BLaER1 treated with 17β-estradiol and CSF1 and Interleukin-3, amounts not matched to agents 10 nM and 100 nM (cell line): ENCODE data around the gene IL31.
"Not testable (repeated sequence)": the region's sequence is repeated elsewhere in the genome, so short reads cannot be mapped to it uniquely, and the experiment has no call there.

ENCODE experiments used
- H3K27ac ChIP-seq, 11 experiments: shearing (Covaris generic); formaldehyde crosslinking; 2 replicates each; pipeline ENCODE4 v1.8.1; 2022
- H3K27me3 ChIP-seq, 11 experiments: shearing (Covaris generic); formaldehyde crosslinking; 2 replicates each; pipeline ENCODE4 v1.8.1; 2022
- H3K36me3 ChIP-seq, 11 experiments: shearing (Covaris generic); formaldehyde crosslinking; 2 replicates each; pipeline ENCODE4 v1.8.1; 2022
- H3K4me1 ChIP-seq, 10 experiments: shearing (Covaris generic); formaldehyde crosslinking; 2 replicates each; pipeline ENCODE4 v1.8.1; 2022
- H3K4me2 ChIP-seq, 11 experiments: shearing (Covaris generic); formaldehyde crosslinking; 2 replicates each; pipeline ENCODE4 v1.8.1; 2022
- H3K4me3 ChIP-seq, 10 experiments: shearing (Covaris generic); formaldehyde crosslinking; 2 replicates each; pipeline ENCODE4 v1.8.1; 2022
- H3K9ac ChIP-seq, 11 experiments: shearing (Covaris generic); formaldehyde crosslinking; 2 replicates each; pipeline ENCODE4 v1.8.1; 2022
- H3K9me3 ChIP-seq, 11 experiments: shearing (Covaris generic); formaldehyde crosslinking; replicated peaks in 1 of 11; 2 replicates each; pipeline ENCODE4 v1.8.1; 2022
- H4K20me1 ChIP-seq, 11 experiments: shearing (Covaris generic); formaldehyde crosslinking; 2 replicates each; pipeline ENCODE4 v1.8.1; 2022
- Cebpa-rat ChIP-seq, 11 experiments: shearing (Covaris generic); IDR thresholded peaks; 2 replicates each; pipeline ENCODE4 v1.8.1; 2022

The IL31 gene

DNA sequence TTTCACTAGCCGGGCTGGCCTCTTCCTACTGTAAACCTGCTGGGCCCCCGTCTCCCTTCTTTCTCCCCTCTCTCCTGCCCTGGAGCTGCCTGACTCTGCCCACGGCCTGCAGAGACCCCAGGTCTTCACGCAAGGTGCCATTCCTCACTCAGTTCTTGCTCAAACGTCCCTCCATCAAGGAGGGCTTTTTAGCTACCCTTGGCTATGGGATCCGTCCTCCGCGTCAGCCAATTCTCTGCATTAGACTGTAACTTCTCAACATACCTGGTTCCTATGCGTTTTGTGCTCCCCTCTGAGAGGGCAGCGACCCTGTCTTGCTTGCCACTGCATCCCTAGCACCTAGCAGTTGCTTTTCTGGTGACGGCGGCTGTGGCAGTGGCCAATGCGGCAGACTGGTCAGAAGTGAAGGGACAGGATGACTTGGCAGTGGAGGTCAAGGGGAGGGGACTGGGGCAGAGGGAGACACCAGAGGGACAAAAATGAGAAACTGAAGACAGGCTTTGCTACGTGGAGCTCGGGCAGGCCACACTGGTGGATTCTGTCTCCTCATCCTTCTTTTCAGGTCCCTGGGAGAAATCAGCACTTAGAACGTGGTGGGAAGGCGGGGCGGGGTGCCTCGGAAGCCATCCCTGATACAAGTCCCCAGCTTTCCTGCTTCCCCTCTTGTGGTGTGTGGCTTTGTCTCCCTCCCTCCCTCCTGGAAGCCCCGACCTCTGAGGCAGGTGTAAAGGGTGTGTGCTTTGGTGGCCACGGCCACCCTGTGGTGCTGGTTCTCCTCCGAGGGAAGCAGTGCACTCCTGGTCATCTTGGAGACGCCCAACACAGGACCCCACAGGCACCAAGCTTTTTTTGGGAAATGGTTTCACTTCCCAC is 31.3 kb upstream of the IL31 start:
- peak overlapping the region in 2 of 10 experiments; percentile 68 to 75; a peak in 1 of 20 replicates for H3K4me3 ChIP-seq
- H3K27ac ChIP-seq, result no peak overlapping the region
- peaks cover 36 to 80% (median 51%) of the 10 kb centered on the region in 11 experiments; a peak in 21 of 22 replicates for H4K20me1 ChIP-seq
- peaks cover 35 to 44% (median 39%) of the 10 kb centered on the region in 11 experiments for H3K36me3 ChIP-seq
- no peak for TF ChIP-seq Cebpa-rat (IDR thresholded peaks at IDR 0.05)
- H3K4me1 ChIP-seq, result peaks cover 37 to 50% (median 42%) of the 10 kb centered on the region in 10 experiments
- no peak overlapping the region for H3K9ac ChIP-seq
- peaks cover 63 to 83% (median 71%) of the 10 kb centered on the region in 11 experiments for H3K27me3 ChIP-seq
- H3K4me2 ChIP-seq, result peak overlapping the region in 7 of 11 experiments; percentile 38 to 100 (median 71); a peak in 11 of 22 replicates
- H3K9me3 ChIP-seq, result no peaks in the 10 kb centered on the region

DNA sequence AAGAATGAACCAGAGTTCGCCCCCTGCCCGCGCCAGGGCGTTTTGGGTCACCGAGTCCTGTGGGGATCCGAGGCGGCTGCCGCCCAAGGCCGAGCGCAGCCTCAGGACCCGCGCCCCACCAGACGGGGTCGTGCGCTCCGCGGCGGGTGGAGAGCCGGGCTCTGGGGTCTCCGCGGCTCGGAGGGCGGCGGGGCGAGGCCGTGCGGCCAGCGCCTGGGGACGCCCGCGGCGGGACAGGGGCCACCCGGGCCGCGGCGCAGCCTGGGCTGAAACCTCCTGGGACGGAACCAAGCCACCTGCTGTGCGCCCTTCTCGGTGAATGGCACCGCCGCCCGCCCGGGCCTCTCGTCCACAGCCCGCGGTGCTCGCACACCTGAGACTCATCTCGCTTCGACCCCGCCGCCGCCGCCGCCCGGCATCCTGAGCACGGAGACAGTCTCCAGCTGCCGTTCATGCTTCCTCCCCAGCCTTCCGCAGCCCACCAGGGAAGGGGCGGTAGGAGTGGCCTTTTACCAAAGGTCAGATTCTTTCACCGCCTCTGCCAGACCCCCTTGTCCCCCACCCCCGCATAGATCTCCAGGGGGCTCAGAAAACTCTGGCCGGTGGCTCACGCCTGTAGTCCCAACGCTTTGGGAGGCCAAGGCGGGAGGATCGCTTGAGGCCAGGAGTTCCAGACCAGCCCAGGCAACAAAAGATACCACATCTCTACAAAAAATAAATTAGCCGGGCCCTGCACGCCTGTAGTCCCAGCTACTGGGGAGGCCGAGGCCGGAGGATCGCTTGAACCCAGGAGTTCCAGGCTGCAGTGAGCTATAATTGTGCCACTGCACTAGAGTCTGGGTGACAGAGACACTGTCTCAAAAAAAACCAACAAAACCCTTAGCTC is 30.4 kb upstream of the IL31 start:
- H3K4me3 ChIP-seq, result peak overlapping the region; percentile 58 to 75 (median 63)
- H3K36me3 ChIP-seq, result peaks cover 27 to 36% (median 31%) of the 10 kb centered on the region in 11 experiments
- H3K9ac ChIP-seq, result peak overlapping the region; percentile 39 to 73 (median 57); a peak in 21 of 22 replicates
- peak overlapping the region; percentile 93 to 100 (median 99) for H3K4me2 ChIP-seq
- peaks cover 63 to 91% (median 71%) of the 10 kb centered on the region in 11 experiments for H3K27me3 ChIP-seq
- no peaks in the 10 kb centered on the region for H3K9me3 ChIP-seq
- H3K27ac ChIP-seq, result no peak overlapping the region
- peaks cover 41 to 59% (median 49%) of the 10 kb centered on the region in 10 experiments for H3K4me1 ChIP-seq
- peaks cover 36 to 78% (median 54%) of the 10 kb centered on the region in 11 experiments; a peak in 21 of 22 replicates for H4K20me1 ChIP-seq
- TF ChIP-seq Cebpa-rat (IDR thresholded peaks at IDR 0.05), result no peak

DNA sequence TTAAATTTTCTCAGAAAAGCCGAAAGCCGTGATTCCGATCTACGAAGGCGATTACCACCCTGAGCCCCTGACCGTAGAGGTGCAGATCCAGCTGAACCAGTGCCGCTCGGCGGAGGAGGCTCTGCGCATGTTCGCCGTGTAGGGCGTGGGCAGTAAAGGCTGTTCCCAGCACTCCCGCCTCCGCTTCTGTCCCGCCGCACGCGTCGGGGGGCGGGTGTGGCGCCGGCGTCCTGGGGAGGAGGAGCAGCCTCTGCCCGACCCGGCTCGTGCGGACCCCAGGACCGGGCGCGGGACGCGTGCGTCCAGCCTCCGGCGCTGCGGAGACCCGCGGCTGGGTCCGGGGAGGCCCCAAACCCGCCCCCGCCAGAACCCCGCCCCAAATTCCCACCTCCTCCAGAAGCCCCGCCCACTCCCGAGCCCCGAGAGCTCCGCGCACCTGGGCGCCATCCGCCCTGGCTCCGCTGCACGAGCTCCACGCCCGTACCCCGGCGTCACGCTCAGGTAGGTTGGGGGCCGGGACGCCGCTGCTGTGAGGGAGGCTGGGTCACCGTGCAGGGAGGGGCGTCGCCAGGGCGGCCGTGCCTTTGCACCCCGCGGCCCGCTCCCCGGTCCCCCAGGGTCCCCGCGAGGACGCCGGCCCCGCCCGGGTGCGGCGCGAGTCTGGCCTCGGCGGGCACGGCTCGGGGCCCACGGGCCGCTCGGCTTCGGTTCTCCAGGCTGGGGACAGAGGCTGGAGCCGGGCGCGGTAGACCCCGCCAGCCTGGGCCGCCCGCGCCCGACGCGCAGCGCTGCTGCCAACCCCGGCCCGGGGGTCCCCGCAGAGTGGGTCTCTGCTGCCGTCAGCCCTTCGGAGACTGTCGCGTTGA is 29.5 kb upstream of the IL31 start, which contains the start of gene B3GNT4:
Gene B3GNT4 (plus strand): TSS at position 409 of the 866 bp plus-strand sequence. CDS start 910 bp downstream, outside the sequence.
- H3K27ac ChIP-seq, result no peak within 1 kb of the TSS
- peaks cover 36 to 69% (median 50%) of the 10 kb centered on the region in 11 experiments; a peak in 21 of 22 replicates for H4K20me1 ChIP-seq
- H3K4me3 ChIP-seq, result peak within 1 kb of the TSS; percentile 58 to 75 (median 63)
- H3K36me3 ChIP-seq, result peaks cover 18 to 27% (median 22%) of the 10 kb centered on the region in 11 experiments
- peak within 1 kb of the TSS; percentile 39 to 73 (median 57); a peak in 21 of 22 replicates for H3K9ac ChIP-seq
- H3K4me1 ChIP-seq, result peaks cover 41 to 67% (median 58%) of the 10 kb centered on the region in 10 experiments
- TF ChIP-seq Cebpa-rat (IDR thresholded peaks at IDR 0.05), result no peak
- peaks cover 63 to 91% (median 71%) of the 10 kb centered on the region in 11 experiments for H3K27me3 ChIP-seq
- no peaks in the 10 kb centered on the region for H3K9me3 ChIP-seq
- peak within 1 kb of the TSS; percentile 93 to 100 (median 99) for H3K4me2 ChIP-seq

DNA sequence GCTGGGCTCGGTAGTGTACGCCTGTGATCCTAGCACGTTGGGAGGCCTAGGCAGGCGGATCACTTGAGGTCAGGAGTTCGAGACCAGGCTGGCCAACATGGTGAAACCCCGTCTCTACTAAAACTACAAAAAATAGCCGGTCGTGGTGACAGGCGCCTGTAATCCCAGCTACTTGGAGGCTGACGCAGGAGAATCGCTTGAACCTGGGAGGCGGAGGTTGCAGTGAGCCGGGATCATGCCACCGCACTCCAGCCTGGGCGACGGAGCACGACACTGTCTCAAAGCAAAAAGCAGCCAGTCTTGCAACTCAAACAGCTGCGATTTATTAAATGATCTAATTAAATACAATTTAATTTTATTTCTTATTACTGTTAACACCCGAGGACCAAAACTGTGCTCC is 28.8 kb upstream of the IL31 start:
- Histone ChIP-seq H3K36me3 (peaks cover 11 to 20% (median 15%) of the 10 kb centered on the region in 11 experiments), H3K4me3 (peak overlapping the region; percentile 58 to 75 (median 63)), H3K4me2 (peak overlapping the region; percentile 93 to 100 (median 99)), H3K4me1 (peaks cover 44 to 75% (median 65%) of the 10 kb centered on the region in 10 experiments), H3K9ac (peak overlapping the region in 9 of 11 experiments; percentile 50 to 68 (median 57); a peak in 13 of 22 replicates), H3K27me3 (peaks cover 63 to 84% (median 69%) of the 10 kb centered on the region in 11 experiments), H4K20me1 (peaks cover 32 to 62% (median 43%) of the 10 kb centered on the region in 11 experiments; a peak in 21 of 22 replicates)
- H3K27ac ChIP-seq, H3K9me3 ChIP-seq: not testable (repeated sequence)

DNA sequence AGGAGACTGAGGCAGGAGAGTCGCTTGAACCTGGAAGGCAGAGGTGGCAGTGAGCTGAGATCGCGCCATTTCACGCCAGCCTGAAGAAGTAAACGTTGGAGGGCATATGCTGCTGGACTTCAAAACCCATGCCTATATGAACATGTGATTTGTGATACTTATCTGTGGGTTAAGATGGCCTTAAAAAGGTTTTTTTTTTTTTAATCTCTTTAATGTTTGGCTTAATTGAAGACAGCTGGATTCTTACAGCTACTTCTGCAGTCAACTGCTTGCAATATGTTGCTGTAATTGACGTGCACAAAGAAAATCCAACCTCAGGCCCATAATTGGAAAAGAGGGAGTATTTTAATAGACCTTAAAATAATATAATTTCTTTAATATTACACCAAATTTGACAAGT is 28.0 kb upstream of the IL31 start:
- Histone ChIP-seq H3K4me1 (peaks cover 50 to 83% (median 71%) of the 10 kb centered on the region in 10 experiments), H3K4me3 (no peak overlapping the region), H3K9me3 (no peaks in the 10 kb centered on the region), H3K4me2 (peak overlapping the region in 7 of 11 experiments; percentile 80 to 95 (median 85); a peak in 13 of 22 replicates), H3K9ac (no peak overlapping the region), H3K27ac (no peak overlapping the region), H3K36me3 (peaks cover 3 to 12% (median 7%) of the 10 kb centered on the region in 11 experiments), H4K20me1 (peaks cover 24 to 54% (median 35%) of the 10 kb centered on the region in 11 experiments; a peak in 21 of 22 replicates), H3K27me3 (peaks cover 55 to 76% (median 61%) of the 10 kb centered on the region in 11 experiments)
- TF ChIP-seq Cebpa-rat (IDR thresholded peaks at IDR 0.05), result no peak

DNA sequence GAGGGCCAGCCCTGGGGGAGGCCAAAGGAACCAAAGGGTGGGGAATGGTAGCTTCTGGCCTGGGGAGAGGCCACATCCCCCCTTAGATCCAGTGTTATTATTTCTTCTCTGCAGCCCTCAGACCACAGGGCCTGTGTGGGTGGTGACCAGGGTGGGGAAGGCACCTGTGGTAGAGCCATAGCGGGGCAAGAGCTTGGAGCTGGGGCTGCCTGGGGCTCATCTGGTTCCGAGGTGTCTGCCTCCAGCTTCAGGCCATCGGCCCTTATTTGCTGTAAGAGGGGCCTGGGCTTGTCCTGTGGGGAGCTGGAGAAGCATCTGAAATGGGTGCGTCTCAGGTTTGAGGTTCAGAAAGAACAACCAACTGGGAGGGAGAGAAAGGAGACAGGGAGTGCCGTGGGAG is 27.4 kb upstream of the IL31 start:
- Histone ChIP-seq H3K4me1 (peaks cover 47 to 84% (median 72%) of the 10 kb centered on the region in 10 experiments), H3K4me3 (no peak overlapping the region), H3K4me2 (peak overlapping the region; percentile 62 to 95 (median 83)), H3K36me3 (peaks cover 0 to 5% (median under 1%) of the 10 kb centered on the region in 11 experiments; a peak in 6 of 22 replicates), H3K9me3 (peaks cover 0 to 3% (median 0%) of the 10 kb centered on the region in 11 experiments; a peak in 5 of 22 replicates), H3K27me3 (peaks cover 49 to 69% (median 55%) of the 10 kb centered on the region in 11 experiments), H3K9ac (peak overlapping the region in 4 of 11 experiments; percentile 6 to 57 (median 30); a peak in 6 of 22 replicates), H3K27ac (no peak overlapping the region), H4K20me1 (peaks cover 17 to 47% (median 29%) of the 10 kb centered on the region in 11 experiments; a peak in 21 of 22 replicates)
- no peak for TF ChIP-seq Cebpa-rat (IDR thresholded peaks at IDR 0.05)

DNA sequence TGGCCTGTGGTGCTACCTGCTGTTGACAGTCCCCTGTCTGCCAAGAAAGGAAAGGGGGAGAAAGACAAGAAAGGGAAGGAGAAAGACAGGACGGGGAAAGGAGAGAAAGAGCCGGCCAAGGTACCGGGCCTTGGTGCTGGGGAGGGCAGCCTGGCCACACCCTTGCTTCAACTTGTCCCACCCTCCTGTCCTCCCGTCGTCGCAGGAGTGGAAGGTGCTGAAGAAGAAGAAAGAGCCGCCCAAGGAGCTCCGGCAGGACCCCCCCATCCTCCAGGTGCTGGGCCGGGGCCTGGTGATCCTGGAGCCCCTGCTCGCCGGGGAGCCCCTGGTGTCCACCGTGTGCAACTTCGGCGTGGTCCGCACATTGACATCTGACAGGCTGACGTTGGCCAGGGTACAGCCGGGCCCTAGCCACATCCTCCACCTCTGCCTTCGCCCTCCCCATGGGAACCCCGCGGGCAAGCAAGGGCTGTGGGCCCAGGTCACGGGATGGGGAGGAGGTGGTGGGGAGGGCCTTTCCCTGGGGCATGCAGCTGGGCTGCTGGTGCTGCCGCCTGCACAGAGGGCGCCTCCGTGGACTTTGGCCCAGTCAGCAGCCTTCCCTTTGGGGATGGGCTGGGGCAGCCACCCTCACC is 26.6 kb upstream of the IL31 start:
- peaks cover 2 to 10% (median 4%) of the 10 kb centered on the region in 11 experiments for H3K9me3 ChIP-seq
- peaks cover 10 to 40% (median 22%) of the 10 kb centered on the region in 11 experiments; a peak in 20 of 22 replicates for H4K20me1 ChIP-seq
- H3K4me3 ChIP-seq, result no peak overlapping the region; a peak in 1 of 20 replicates
- peak overlapping the region; percentile 62 to 95 (median 83) for H3K4me2 ChIP-seq
- peaks cover 42 to 62% (median 48%) of the 10 kb centered on the region in 11 experiments for H3K27me3 ChIP-seq
- H3K4me1 ChIP-seq, result peaks cover 40 to 77% (median 72%) of the 10 kb centered on the region in 10 experiments
- H3K9ac ChIP-seq, result peak overlapping the region in 6 of 11 experiments; percentile 6 to 57 (median 18); a peak in 7 of 22 replicates
- H3K36me3 ChIP-seq, result no peaks in the 10 kb centered on the region
- H3K27ac ChIP-seq, result peak overlapping the region in 1 of 11 experiments; percentile 14; a peak in 1 of 22 replicates
- TF ChIP-seq Cebpa-rat (IDR thresholded peaks at IDR 0.05), result no peak
